OCI-LY1 (cell line): ENCODE data around the gene E4F1.
A peak's percentile ranks its signal among the peaks of the same experiment; 100 is the strongest.

Experiments used
- H2AFZ ChIP-seq: fragments of 200-600 bp; sonication (generic), shearing (Covaris generic); 2 replicates; pipeline ENCODE4 v1.6.0; 2014; ENCODE audit warnings: antibody characterized with exemption, mild to moderate bottlenecking, low read length
- H3F3A ChIP-seq: fragments of 200-600 bp; sonication (generic), shearing (Covaris generic); 2 replicates; pipeline ENCODE4 v1.6.0; 2014; ENCODE audit warnings: mild to moderate bottlenecking, antibody characterized with exemption, low read length, moderate library complexity; ENCODE audit not compliant: insufficient read depth
- H3K27ac ChIP-seq: fragments of 200-600 bp; sonication (generic); 2 replicates; pipeline ENCODE4 v1.5.1; 2014; ENCODE audit warnings: low read length, mixed run types, mild to moderate bottlenecking, low read depth; ENCODE audit not compliant: poor library complexity, severe bottlenecking
- H3K27me3 ChIP-seq: fragments of 200-600 bp; sonication (generic); 2 replicates; pipeline ENCODE4 v1.6.0; 2014; ENCODE audit warnings: antibody characterized with exemption, mild to moderate bottlenecking, low read length, moderate library complexity; ENCODE audit not compliant: insufficient read depth
- H3K36me3 ChIP-seq: fragments of 200-600 bp; sonication (generic); 2 replicates; pipeline ENCODE4 v1.6.1; 2014; ENCODE audit warnings: mild to moderate bottlenecking, antibody characterized with exemption, low read length, moderate library complexity, mixed read lengths; ENCODE audit not compliant: insufficient read depth
- H3K4me1 ChIP-seq: fragments of 200-600 bp; sonication (generic); 2 replicates; pipeline ENCODE4 v1.5.1; 2014; ENCODE audit warnings: mild to moderate bottlenecking, low read length, moderate library complexity; ENCODE audit not compliant: insufficient read depth, severe bottlenecking
- H3K4me2 ChIP-seq: fragments of 200-600 bp; sonication (generic), shearing (Covaris generic); 2 replicates; pipeline ENCODE4 v1.6.1; 2014; ENCODE audit warnings: low read length
- H3K4me3 ChIP-seq: fragments of 200-600 bp; sonication (generic); 2 replicates; pipeline ENCODE4 v1.5.1; 2014; ENCODE audit warnings: low read length, low read depth, mild to moderate bottlenecking, mixed read lengths; ENCODE audit not compliant: poor library complexity, severe bottlenecking
- H3K79me2 ChIP-seq: fragments of 200-600 bp; shearing (Covaris generic); 2 replicates; pipeline ENCODE4 v1.6.1; 2016; ENCODE audit warnings: mixed run types, low read length, mixed read lengths; ENCODE audit not compliant: insufficient read depth
- H3K9ac ChIP-seq: fragments of 200-600 bp; sonication (generic), shearing (Covaris generic); 2 replicates; pipeline ENCODE4 v1.6.1; 2014; ENCODE audit warnings: mild to moderate bottlenecking, low read length, mixed read lengths
- H3K9me2 ChIP-seq: fragments of 200-600 bp; sonication (generic), shearing (Covaris generic); 2 replicates; pipeline ENCODE4 v1.6.1; 2014; ENCODE audit warnings: low read depth, mild to moderate bottlenecking, low read length, mixed read lengths
- H3K9me3 ChIP-seq: fragments of 200-600 bp; shearing (Covaris generic); 2 replicates; pipeline ENCODE4 v1.6.1; 2014; ENCODE audit warnings: low read length, mixed read lengths
- H4K20me1 ChIP-seq: fragments of 200-600 bp; sonication (generic), shearing (Covaris generic); 2 replicates; pipeline ENCODE4 v1.6.0; 2016; ENCODE audit warnings: mild to moderate bottlenecking, low read length; ENCODE audit not compliant: insufficient read depth
- EZH2 ChIP-seq: fragments of 200-600 bp; sonication (generic), shearing (Covaris generic); IDR thresholded peaks from 2 replicates; pipeline ENCODE4 v1.8.0; 2017; ENCODE audit warnings: borderline replicate concordance, mixed run types, mild to moderate bottlenecking, antibody characterized with exemption, low read length, moderate library complexity, mixed read lengths
- TF ChIP-seq, protein P1 (sequence below): fragments of 200-600 bp; sonication (generic), shearing (Covaris generic); IDR thresholded peaks from 2 replicates; pipeline ENCODE4 v1.5.1; 2017; ENCODE audit warnings: mild to moderate bottlenecking, antibody characterized with exemption, low read length, moderate library complexity, mixed read lengths

Gene E4F1

DNA sequence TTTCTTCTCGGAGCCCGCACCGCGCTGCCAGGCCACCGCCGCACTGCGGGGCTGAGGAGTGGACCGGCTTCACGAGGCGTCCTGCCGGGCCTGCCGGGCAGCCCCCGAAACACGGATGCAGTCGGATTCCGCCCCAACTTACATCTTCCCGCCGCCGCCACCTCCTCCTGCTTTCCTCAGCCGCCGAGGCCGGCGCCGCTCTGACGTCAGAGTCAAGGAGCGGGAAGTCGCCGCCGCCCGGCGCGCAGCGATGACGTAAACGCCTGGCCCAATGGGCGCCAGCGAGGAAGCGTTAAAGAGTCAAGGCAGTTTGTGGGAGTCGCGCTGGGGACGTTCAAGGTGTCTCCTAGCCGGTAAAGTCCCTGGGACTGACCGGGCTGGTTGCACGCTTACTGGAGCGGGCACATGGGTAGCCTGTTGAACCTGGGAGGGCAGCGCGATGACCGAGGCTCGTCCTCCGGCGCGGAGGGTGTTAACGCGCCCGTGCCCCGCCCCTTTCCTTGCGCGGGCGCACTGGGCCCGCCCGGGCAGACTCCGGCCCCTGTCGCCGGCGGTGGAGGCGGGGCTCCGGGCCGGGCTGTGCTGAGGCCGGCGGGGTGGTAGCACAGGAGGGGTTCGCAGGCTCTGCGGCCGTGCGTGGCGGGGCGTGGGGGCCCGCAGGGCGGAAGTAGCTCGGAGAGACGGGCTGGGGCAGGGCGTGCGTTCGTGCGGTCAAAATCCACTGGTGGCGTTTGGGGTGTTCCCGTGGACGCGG, 44.7 kb downstream of the E4F1 start, which contains the start of gene RNPS1:
RNPS1 (minus strand) TSS at position 214 of the 754 bp plus-strand sequence. CDS start 3,483 bp downstream, outside the sequence.
- H3K27ac ChIP-seq: peak within 1 kb of the TSS; percentile 80
- peaks cover 41% of the 10 kb centered on the region for H3K79me2 ChIP-seq
- H2AFZ ChIP-seq: no peak within 1 kb of the TSS
- peaks cover 27% of the 10 kb centered on the region for H3K4me1 ChIP-seq
- H3K9ac ChIP-seq: peak within 1 kb of the TSS; percentile 72
- H3K4me3 ChIP-seq: peak within 1 kb of the TSS; percentile 86
- H3F3A ChIP-seq: no peaks in the 10 kb centered on the region
- peaks cover 35% of the 10 kb centered on the region for H3K36me3 ChIP-seq
- no peaks in the 10 kb centered on the region for H3K9me2 ChIP-seq
- H3K9me3 ChIP-seq: no peaks in the 10 kb centered on the region
- H3K27me3 ChIP-seq: no peaks in the 10 kb centered on the region
- no peaks in the 10 kb centered on the region for H4K20me1 ChIP-seq
- peak within 1 kb of the TSS; percentile 87 for H3K4me2 ChIP-seq
- TF ChIP-seq, protein P1, sequence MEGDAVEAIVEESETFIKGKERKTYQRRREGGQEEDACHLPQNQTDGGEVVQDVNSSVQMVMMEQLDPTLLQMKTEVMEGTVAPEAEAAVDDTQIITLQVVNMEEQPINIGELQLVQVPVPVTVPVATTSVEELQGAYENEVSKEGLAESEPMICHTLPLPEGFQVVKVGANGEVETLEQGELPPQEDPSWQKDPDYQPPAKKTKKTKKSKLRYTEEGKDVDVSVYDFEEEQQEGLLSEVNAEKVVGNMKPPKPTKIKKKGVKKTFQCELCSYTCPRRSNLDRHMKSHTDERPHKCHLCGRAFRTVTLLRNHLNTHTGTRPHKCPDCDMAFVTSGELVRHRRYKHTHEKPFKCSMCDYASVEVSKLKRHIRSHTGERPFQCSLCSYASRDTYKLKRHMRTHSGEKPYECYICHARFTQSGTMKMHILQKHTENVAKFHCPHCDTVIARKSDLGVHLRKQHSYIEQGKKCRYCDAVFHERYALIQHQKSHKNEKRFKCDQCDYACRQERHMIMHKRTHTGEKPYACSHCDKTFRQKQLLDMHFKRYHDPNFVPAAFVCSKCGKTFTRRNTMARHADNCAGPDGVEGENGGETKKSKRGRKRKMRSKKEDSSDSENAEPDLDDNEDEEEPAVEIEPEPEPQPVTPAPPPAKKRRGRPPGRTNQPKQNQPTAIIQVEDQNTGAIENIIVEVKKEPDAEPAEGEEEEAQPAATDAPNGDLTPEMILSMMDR: no peak
- TF ChIP-seq EZH2: no peak

DNA sequence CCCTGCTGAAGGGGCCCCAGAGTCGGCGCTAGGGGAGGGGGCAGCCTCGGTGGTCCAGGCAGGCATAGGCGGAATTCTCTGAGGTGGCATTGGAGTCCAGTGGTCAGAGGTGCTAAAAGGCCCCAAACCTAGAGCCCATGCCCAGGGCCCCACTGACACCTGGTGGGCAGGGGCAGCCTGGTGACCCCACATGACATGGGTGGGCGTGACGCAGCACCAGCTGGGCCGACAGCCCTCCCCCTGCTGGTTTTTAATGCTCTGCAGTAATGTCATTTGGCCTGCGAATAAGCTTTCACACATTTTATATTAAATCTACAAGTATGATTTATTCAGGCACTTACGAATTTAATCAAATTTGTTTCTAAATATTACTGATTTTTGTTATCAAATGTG, 46.7 kb downstream of the E4F1 start:
- H3K9me3 ChIP-seq: no peaks in the 10 kb centered on the region
- H3K9ac ChIP-seq: no peak overlapping the region
- peaks cover 15% of the 10 kb centered on the region for H3K36me3 ChIP-seq
- no peaks in the 10 kb centered on the region for H3F3A ChIP-seq
- H3K79me2 ChIP-seq: peaks cover 25% of the 10 kb centered on the region
- peaks cover 27% of the 10 kb centered on the region for H3K4me1 ChIP-seq
- H2AFZ ChIP-seq: no peak overlapping the region
- no peaks in the 10 kb centered on the region for H3K27me3 ChIP-seq
- TF ChIP-seq, protein P1: no peak
- TF ChIP-seq EZH2: no peak
- no peaks in the 10 kb centered on the region for H3K9me2 ChIP-seq
- H3K27ac ChIP-seq: no peak overlapping the region
- no peaks in the 10 kb centered on the region for H4K20me1 ChIP-seq
- no peak overlapping the region for H3K4me2 ChIP-seq
- no peak overlapping the region for H3K4me3 ChIP-seq

DNA sequence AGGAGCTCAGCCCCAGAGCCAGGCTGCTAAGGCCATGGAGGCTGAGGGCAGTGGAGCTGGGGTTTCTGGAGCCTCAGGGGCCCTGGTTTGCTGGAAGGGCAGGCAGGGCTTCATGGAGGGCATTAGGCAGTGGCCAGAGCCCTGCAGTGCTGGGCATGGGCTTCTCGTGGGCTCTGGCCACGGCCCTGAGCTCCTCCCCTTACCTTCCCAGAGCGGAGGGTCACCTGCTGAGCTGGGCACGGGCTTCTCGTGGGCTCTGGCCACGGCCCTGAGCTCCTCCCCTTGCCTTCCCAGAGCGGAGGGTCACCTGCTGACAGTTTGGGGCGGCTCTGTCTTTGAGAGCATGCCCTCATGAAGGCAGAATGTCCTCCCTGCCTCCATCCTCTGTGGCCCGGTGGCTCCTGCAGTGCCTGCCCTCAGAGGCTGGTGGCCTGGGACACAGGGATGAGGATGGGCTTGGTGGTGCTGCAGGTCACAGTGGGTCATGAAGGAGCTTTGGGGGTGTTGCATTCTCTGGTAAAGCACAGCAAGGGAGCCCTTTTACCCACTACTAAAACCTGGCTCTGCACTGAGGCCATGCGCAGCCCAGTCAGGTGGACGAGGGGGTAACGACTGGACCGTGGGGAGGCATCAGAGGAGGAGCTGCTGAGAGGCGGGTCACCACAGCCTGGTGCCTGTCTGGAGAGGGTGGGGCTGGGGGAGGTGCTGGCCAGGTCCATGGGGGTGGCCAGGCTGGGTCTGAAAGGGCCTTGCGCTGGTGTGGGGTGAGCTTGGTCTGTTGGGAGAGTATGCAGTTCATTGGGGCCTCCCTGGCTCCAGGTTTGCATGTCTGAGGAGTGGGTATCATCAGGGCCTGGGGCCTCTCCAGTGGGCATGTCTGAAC, 47.4 kb downstream of the E4F1 start:
- Histone ChIP-seq H3K9me3 (no peaks in the 10 kb centered on the region), H3K27ac (no peak overlapping the region), H3K9ac (no peak overlapping the region), H2AFZ (no peak overlapping the region), H3K36me3 (peaks cover 8% of the 10 kb centered on the region), H3K4me3 (no peak overlapping the region), H3K4me1 (peaks cover 24% of the 10 kb centered on the region), H4K20me1 (no peaks in the 10 kb centered on the region), H3K4me2 (no peak overlapping the region), H3K27me3 (no peaks in the 10 kb centered on the region; the same call in 1 of the 2 replicates), H3F3A (no peaks in the 10 kb centered on the region), H3K79me2 (peaks cover 18% of the 10 kb centered on the region), H3K9me2 (no peaks in the 10 kb centered on the region)
- TF ChIP-seq, protein P1: no peak
- TF ChIP-seq EZH2: no peak
